Activated T-cell treated with anti-CD3 and anti-CD28 coated beads, Interleukin-2, amount 50 U/mL, for 4 hours (primary cell): ENCODE results near the gene CENPC. TPM values are rescaled to one million over a fixed set of nuclear protein-coding genes. Genes with fewer than 3 reads are reported as not detected.
A peak's percentile ranks its signal among the peaks of the same experiment; 100 is the strongest.
"Not testable (repeated sequence)": the region's sequence is repeated elsewhere in the genome, so short reads cannot be mapped to it uniquely, and the experiment has no call there.

Experiments used
- ATAC-seq, 2 donors: fragments of 200-7000 bp; cut with Tn5 transposase; one replicate each; pipeline ENCODE4 v1.10.0; 2021
- DNase-seq: peaks from one replicate; pipeline ENCODE4 v3.0.0-alpha.2; 2020
- H3K27me3 Mint-ChIP-seq: one replicate; pipeline ENCODE4 v1.8.0; 2021; ENCODE audit warnings: low read depth, mixed read lengths
- H3K36me3 Mint-ChIP-seq: one replicate; pipeline ENCODE4 v1.8.0; 2022; ENCODE audit warnings: mixed read lengths; ENCODE audit not compliant: insufficient read depth
- H3K4me1 Mint-ChIP-seq: one replicate; pipeline ENCODE4 v1.8.0; 2021; ENCODE audit warnings: low read depth, mixed read lengths
- H3K4me3 Mint-ChIP-seq: one replicate; pipeline ENCODE4 v1.8.0; 2021; ENCODE audit warnings: mild to moderate bottlenecking, moderate library complexity, mixed read lengths
- H3K9me3 Mint-ChIP-seq: one replicate; pipeline ENCODE4 v1.8.0; 2021; ENCODE audit warnings: mixed read lengths
- total RNA-seq, 3 donors: library from RNA; stranded (reverse); gene quantifications; one replicate each; pipeline ENCODE4 v1.2.1, GENCODE V29; 2021

The CENPC gene
- total RNA-seq, 3 donors from 2014 or later, result 9.2 to 13.3 (median 10.2) TPM

DNA sequence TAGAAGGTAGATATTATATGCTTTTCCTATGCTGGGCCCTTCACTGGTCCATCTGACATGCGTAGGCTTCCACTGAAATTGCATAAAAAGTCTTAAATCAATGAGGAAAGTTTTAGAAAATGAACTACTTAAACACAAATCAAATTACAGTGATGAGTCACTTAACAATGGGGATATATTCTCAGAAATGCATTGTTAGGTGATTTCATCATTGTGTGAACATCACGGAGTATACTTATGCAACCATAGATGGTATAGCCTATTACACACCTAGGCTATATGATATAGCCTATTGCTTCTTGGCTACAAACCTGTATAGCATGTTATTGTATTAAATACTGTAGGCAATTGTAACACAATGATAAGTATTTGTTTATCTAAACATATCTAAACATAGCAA is 23.5 kb upstream of the CENPC start:
- Mint-ChIP-seq H3K4me3 (no peak overlapping the region), H3K36me3 (no peaks in the 10 kb centered on the region)
- peak in 1 of 2 donors; percentile 35 for ATAC-seq

DNA sequence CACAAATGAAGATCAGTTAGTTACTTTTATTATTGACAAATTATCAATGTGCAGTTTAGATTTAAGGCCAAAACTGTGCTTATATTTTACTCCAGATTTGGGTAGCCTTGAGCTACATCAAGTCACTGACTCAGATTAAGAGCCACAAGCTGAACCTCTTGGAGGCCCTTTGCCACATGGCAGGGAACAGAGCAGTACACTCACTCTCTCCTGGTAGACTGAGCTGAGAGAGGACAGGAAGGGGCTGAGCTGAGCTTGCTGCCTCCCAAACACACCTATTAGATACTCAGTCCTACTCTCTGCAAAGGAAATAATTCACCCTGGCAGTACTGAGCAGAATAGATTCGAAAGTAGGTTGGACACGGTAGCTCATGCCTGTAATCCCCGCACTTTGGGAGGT is 21.0 kb upstream of the CENPC start:
- no peak for DNase-seq
- peak; percentile 27 to 50 for ATAC-seq

More for the DNA sequence above, 23.5 kb upstream of the CENPC start:
- Mint-ChIP-seq H3K4me1 (peaks cover 31% of the 10 kb centered on the region), H3K27me3 (no peaks in the 10 kb centered on the region), H3K9me3 (no peaks in the 10 kb centered on the region)
- DNase-seq, result no peak

DNA sequence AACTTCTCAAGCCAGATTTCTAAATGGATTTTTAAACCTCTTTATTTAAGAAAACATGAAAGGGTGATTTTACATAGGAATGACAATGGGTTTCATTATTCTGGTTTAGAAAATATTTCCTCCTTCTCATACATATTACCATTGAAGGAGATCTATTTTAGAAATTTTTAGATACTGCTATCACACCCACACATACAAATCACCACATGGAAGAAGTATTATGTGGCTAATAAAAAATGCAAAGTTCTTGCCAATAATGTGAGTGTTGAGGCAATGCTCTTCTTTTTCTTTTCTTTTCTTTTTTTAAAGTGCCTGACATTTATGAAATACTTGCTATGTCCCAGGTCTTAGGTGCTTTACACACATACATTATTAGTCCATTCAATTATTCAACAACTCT is 20.0 kb upstream of the CENPC start:
- peaks cover 2% of the 10 kb centered on the region for H3K27me3 Mint-ChIP-seq
- H3K36me3 Mint-ChIP-seq, result no peaks in the 10 kb centered on the region
- no peaks in the 10 kb centered on the region for H3K9me3 Mint-ChIP-seq
- no peak for DNase-seq
- no peak for ATAC-seq
- peaks cover 28% of the 10 kb centered on the region for H3K4me1 Mint-ChIP-seq
- no peak overlapping the region for H3K4me3 Mint-ChIP-seq

More for the DNA sequence above, 21.0 kb upstream of the CENPC start:
- no peak overlapping the region for H3K4me3 Mint-ChIP-seq
- H3K27me3 Mint-ChIP-seq, result peaks cover 2% of the 10 kb centered on the region
- no peaks in the 10 kb centered on the region for H3K9me3 Mint-ChIP-seq
- H3K36me3 Mint-ChIP-seq, result no peaks in the 10 kb centered on the region
- peaks cover 22% of the 10 kb centered on the region for H3K4me1 Mint-ChIP-seq

DNA sequence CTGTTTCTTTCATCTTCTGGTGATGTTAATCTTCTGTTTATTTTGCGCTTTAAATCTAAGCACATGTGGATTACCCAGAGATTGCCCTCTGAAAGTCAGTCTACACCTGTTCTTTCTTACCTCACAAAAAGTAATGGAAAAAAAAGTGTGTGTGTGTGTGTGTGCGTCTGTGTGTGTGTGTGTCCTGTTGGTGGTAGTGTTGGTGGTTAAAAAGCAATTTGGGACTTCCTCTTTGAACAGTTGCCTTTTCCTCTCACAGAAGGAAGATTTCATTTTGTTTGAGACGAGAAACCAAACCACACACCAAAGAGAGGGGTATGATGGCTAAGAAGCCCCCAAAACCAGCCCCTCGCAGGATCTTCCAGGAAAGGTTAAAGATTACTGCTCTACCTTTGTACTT is 13.2 kb upstream of the CENPC start, which contains the start of gene STAP1:
TSS of gene STAP1 (plus strand) at position 235 of the 400 bp plus-strand sequence. CDS start at position 318, 83 bp downstream.
- ATAC-seq (peak; percentile 18 to 28), DNase-seq (no peak)
- Mint-ChIP-seq H3K4me1 (peaks cover 44% of the 10 kb centered on the region), H3K9me3 (no peaks in the 10 kb centered on the region), H3K4me3 (peak within 1 kb of the TSS; percentile 85), H3K36me3 (no peaks in the 10 kb centered on the region), H3K27me3 (peaks cover 2% of the 10 kb centered on the region)

DNA sequence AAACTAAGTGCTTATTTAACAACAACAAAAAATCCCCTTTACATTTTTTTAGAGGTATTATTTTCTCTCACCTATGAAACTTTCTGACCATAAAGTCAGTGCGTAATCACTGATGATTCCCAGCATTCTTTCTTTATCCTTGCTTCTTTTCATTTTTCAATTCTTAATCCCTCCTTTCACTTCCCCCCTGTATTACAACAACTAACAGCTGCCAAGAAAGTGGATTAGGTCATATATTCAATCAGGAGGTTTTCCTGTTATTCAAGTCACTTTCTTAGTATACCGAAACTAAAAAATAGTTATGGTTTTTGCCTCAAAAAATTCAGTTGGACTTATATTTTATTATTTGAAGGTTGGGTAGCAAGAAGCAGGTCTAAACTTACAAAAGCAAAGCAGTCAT is 11.1 kb upstream of the CENPC start:
- H3K4me1 Mint-ChIP-seq, result peaks cover 44% of the 10 kb centered on the region
- H3K4me3 Mint-ChIP-seq, result no peak overlapping the region
- H3K27me3 Mint-ChIP-seq, result peaks cover under 1% of the 10 kb centered on the region
- no peak for DNase-seq
- H3K36me3 Mint-ChIP-seq, result no peaks in the 10 kb centered on the region
- ATAC-seq, result no peak
- no peaks in the 10 kb centered on the region for H3K9me3 Mint-ChIP-seq

DNA sequence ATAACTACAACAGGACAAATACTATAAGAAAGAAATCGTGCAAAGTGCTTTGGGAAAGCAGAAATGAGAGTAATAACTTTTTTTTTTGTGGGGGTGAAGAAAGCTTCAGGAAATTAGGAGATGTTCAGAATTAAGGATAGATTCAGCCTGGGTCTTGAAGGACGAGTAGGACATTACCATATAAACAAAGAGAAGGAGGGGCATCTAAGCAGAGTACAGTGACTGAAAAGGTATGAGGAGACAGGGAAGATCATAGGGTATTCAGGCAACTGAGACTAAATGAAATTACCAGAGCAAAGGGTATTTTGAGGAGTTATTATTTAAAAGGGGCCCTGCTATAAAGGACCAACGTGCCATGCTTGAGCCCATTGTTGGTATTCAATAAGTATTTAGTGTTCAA is 10.1 kb upstream of the CENPC start:
- H3K9me3 Mint-ChIP-seq, result no peaks in the 10 kb centered on the region
- DNase-seq (no peak), ATAC-seq (no peak)
- no peaks in the 10 kb centered on the region for H3K27me3 Mint-ChIP-seq
- H3K4me1 Mint-ChIP-seq, result peaks cover 36% of the 10 kb centered on the region
- H3K36me3 Mint-ChIP-seq, result no peaks in the 10 kb centered on the region
- no peak overlapping the region for H3K4me3 Mint-ChIP-seq

DNA sequence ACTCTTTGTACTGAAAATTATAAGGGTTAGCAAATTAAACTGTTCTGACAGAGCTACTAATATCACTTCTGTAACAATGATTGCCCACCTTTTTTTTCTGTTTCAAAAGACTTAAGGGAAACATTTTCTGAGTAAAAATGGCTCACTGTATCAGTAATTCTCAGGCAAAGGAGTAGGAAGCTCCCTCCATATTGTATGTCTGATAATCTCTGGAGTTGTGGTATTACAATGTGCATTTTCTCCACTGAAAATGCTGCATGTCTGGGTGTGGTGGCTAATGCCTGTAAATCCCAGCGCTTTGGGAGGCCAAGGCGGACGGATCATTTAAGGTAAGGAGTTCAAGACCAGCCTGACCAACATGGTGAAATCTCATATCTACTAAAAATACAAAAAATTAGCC is 8.8 kb upstream of the CENPC start:
- ATAC-seq, result no peak
- peaks cover 31% of the 10 kb centered on the region for H3K4me1 Mint-ChIP-seq
- H3K4me3 Mint-ChIP-seq, result no peak overlapping the region
- DNase-seq, result no peak
- H3K9me3 Mint-ChIP-seq, result no peaks in the 10 kb centered on the region
- no peaks in the 10 kb centered on the region for H3K36me3 Mint-ChIP-seq
- H3K27me3 Mint-ChIP-seq, result no peaks in the 10 kb centered on the region

DNA sequence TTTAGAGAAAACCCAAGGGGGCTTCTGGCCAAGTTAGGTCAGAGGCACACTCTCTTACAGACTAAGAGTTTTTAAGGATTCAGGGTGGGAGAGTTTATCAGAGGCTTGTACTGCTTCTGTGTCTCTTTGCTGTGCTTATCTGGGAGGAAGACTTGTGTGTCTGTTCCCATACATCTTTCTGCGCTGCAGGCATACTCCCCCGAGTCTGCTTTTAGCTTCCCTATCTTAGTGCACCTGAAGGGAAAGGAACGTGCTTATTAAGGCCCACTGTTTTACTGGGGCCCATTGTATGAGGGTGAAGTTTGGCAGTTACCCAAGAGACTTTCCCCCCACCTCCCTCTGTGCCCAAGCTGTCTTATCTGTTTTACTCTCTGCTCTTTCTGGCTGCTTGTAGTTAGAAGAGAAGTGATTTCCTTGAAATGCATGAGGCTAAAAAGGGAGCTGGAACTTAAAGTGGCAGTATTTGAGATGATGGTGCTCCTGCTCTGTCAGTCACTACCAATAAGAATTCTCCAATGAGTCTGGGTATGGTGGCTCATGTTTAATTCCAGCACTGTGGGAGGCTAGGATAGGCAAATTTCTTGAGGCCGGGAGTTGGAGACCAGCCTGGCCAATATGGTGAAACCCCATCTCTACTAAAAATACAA is 7.0 kb upstream of the CENPC start:
- not testable (repeated sequence) for ATAC-seq, H3K4me3 Mint-ChIP-seq
- H3K4me1 Mint-ChIP-seq, result peaks cover 20% of the 10 kb centered on the region

DNA sequence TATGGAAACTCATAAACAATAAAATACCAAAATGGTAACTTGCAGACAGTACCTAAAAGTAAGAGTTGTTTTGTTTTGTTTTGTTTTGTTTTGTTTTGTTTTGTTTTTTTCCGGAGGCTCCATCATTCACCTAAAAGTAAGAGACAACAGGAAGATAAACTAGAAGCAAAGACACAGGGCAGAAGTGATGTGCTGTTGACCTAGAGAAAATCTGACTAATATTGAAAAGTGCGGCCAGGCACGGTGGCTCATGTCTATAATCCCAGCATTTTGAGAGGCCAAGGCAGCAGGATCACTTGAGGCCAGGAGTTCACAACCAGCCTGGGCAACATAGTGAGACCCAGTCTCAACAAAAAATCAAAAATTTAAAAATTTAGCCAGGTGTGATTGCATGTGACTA is 5.6 kb upstream of the CENPC start:
- Mint-ChIP-seq H3K4me3 (no peak overlapping the region), H3K36me3 (no peaks in the 10 kb centered on the region), H3K27me3 (no peaks in the 10 kb centered on the region), H3K4me1 (peaks cover 12% of the 10 kb centered on the region), H3K9me3 (no peaks in the 10 kb centered on the region)
- DNase-seq, result no peak
- no peak for ATAC-seq

More for the DNA sequence above, 7.0 kb upstream of the CENPC start:
- DNase-seq, H3K36me3 Mint-ChIP-seq, H3K27me3 Mint-ChIP-seq, H3K9me3 Mint-ChIP-seq: not testable (repeated sequence)

DNA sequence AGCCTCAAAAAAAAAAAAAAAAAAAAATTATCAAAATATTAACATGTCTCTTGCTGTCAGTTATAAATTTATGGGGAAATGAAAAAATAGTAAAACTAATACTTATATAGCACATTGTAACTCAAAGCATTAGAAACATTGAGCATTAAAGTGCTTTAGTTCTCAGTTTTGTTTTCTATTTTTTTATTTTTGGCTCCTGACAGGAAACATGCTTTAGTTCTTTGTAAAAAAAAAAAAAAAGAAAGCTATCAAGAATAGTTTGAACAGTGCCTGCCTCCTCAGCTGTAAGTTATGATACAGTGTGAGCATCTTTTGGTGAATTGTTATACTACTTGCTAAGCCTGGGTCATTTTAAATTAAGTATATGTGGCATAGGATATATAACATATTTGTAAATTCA is 5.1 kb upstream of the CENPC start:
- ATAC-seq, result no peak
- peaks cover 11% of the 10 kb centered on the region for H3K4me1 Mint-ChIP-seq
- no peak for DNase-seq
- H3K4me3 Mint-ChIP-seq, result no peak overlapping the region
- no peaks in the 10 kb centered on the region for H3K27me3 Mint-ChIP-seq
- H3K9me3 Mint-ChIP-seq, result no peaks in the 10 kb centered on the region
- no peaks in the 10 kb centered on the region for H3K36me3 Mint-ChIP-seq

DNA sequence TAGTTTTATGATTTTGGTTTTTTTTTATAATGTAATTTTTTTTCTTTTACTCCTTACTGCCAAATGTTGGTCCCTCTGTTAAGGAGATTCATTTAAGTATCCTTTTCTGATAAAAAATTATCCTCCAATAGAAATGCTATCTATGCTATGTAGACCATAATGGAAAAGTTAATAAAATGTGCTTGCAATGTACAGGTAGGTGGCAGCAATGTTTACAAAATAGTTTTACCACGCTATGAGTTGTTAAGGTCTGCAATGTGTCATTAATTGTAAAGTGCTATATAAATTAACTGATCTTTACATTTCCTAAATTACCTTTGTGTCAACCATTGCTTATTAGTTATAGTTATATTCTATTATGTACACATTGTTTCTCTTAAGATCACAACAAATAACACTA is 3.8 kb upstream of the CENPC start:
- H3K27me3 Mint-ChIP-seq, result no peaks in the 10 kb centered on the region
- no peaks in the 10 kb centered on the region for H3K9me3 Mint-ChIP-seq
- DNase-seq (no peak), ATAC-seq (no peak)
- H3K4me1 Mint-ChIP-seq, result peaks cover 8% of the 10 kb centered on the region
- H3K4me3 Mint-ChIP-seq, result no peak overlapping the region
- H3K36me3 Mint-ChIP-seq, result no peaks in the 10 kb centered on the region

DNA sequence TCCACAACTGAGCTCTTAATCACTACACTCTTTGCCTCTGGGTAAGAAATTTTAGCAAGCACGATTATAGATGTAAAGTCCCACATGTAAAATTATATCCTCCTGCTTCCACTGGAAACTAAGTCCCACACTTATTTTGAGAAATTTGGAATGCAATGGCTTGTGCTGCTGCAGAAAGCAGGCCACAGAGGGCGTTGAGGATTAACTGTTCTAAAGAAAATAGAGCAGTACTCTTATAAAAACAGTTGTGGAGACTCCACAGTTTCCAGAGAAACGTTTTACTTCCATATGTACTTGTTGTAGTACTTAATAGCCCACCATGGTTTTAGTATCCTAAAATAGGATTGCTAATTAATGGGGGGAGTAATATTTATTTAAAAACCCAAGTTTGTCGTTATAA is 1.7 kb upstream of the CENPC start:
- Mint-ChIP-seq H3K9me3 (no peaks in the 10 kb centered on the region), H3K27me3 (no peaks in the 10 kb centered on the region), H3K4me1 (peaks cover 28% of the 10 kb centered on the region), H3K4me3 (no peak overlapping the region), H3K36me3 (peaks cover 12% of the 10 kb centered on the region)
- ATAC-seq (no peak), DNase-seq (no peak)

DNA sequence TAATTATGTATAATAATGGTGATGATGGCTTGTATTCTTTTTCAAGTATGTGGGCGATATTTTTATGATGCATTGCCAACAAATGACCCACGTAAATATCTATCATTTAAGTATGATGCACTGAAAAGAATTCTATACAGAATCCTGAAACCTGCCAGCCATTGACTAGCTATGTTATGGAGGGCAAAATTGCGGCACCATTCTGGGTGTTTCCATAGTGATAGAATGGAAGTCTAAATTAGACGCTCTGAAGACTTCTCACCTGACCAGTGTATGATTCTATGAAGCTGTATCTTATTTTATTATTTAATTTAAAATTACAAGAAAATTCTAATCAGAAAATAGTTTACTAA is 677 bp upstream of the CENPC start:
- DNase-seq (no peak), ATAC-seq (no peak)
- Mint-ChIP-seq H3K4me3 (peak overlapping the region; percentile 97), H3K4me1 (peaks cover 31% of the 10 kb centered on the region), H3K36me3 (peaks cover 16% of the 10 kb centered on the region), H3K9me3 (no peaks in the 10 kb centered on the region), H3K27me3 (no peaks in the 10 kb centered on the region)

DNA sequence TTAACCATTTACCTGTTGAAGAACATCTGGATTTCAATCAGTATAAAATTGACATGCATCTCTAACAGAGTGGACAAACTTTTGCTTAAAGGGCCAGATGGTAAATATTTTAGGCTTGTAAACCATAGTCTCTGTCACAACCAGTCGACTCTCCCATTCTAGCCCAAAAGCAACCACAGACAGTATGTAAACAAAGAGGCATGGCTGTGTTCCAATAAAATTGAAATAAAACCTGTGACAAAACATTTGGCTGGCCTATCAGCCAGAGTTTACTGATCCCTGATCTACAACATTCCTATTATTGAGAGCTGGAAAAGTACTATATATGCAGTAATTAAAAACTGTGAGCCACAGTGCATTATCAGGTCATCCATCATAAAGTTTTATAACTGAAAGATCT is 3.2 kb downstream of the CENPC start:
- Mint-ChIP-seq H3K4me1 (peaks cover 45% of the 10 kb centered on the region), H3K36me3 (peaks cover 37% of the 10 kb centered on the region), H3K9me3 (no peaks in the 10 kb centered on the region), H3K27me3 (no peaks in the 10 kb centered on the region), H3K4me3 (no peak overlapping the region)
- DNase-seq (no peak), ATAC-seq (no peak)

DNA sequence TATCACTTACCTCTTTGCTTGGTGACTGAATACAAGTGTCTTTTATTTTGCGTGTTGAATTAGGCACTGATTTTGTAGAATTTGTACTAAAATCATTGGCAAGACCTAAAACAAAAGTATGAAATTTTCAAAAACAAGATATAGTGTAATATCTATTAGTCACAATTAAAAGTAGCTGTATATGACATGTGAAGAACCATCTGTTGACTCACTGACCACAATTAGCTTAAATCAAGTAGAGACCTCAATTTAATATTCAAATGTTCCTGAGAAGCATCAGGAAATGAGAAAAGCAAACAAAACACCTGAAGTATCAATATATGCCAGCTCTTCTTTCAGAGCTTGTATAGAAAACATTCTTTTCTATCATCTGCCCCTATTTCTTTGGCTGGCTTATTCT is 5.5 kb downstream of the CENPC start:
- ATAC-seq, result peak in 1 of 2 donors; percentile 37
- no peak overlapping the region for H3K4me3 Mint-ChIP-seq
- H3K9me3 Mint-ChIP-seq, result no peaks in the 10 kb centered on the region
- no peaks in the 10 kb centered on the region for H3K27me3 Mint-ChIP-seq
- no peak for DNase-seq
- peaks cover 49% of the 10 kb centered on the region for H3K36me3 Mint-ChIP-seq
- peaks cover 54% of the 10 kb centered on the region for H3K4me1 Mint-ChIP-seq
